ENCODE results near the gene RPL29. TPM values are rescaled to one million over a fixed set of nuclear protein-coding genes. Genes with fewer than 3 reads are reported as not detected.

RPL29 gene
- total and polyA plus RNA-seq, 2 of the 8 experiments (the other 6 are each of a cell fraction or from before 2014, with no cell fraction given) = 1,467 to 2,660 TPM

DNA sequence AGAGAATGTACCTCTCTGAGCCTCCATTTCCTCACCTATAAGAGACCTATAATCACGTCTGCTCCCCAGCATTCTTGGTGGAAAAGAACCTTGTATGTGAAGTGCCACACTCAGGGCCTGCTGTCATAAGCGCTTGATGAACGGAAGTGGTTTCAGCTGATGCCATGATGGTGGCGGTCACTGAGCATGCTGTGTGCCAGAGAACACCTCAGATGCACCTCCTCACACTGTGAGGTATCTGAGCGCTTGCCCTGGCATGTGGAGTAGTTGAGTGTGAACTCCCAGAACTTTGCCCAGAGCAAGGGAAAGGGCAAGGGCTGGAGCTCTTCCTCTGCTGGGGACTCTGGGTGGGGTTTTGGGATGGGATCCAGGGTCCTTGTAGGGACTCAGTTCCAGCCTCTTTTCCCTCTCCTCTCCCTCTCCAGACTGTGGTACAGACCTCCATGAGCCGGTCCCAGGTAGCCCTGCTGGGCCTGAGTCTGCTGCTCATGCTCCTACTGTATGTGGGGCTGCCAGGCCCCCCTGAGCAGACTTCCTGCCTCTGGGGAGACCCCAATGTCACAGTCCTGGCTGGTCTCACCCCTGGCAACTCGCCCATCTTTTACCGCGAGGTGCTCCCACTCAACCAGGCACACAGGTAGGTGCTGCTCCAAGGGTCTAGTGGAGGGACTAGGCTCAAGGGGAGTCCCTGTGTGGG lies 18.1 kb downstream of the RPL29 start:
- Histone ChIP-seq H2BK20ac (ENCODE audit: low read length) (no peak overlapping the region), H4K20me1 (replicated peaks in 1 of 2; ENCODE audit: control insufficient read depth in 1 of 2, insufficient read depth in 2 of 2, low read length in 2 of 2) (peaks cover 0 to 6% of the 10 kb centered on the region in 2 experiments), H3K9ac (replicated peaks in 1 of 4; ENCODE audit: extremely low read depth in 1 of 4, low read depth in 3 of 4, low read length in 3 of 4) (no peak overlapping the region)
- TF ChIP-seq SAP30 (IDR thresholded peaks at IDR 0.05; ENCODE audit: insufficient read depth, insufficient replicate concordance, low read length) = no peak
- no peak for TF ChIP-seq POLR2AphosphoS5 (IDR thresholded peaks at IDR 0.05; ENCODE audit: low read depth, low read length)
- TF ChIP-seq MAFK (IDR thresholded peaks at IDR 0.05; ENCODE audit: low read depth, low read length) = no peak
- TF ChIP-seq EP300 (IDR thresholded peaks at IDR 0.05; ENCODE audit: borderline replicate concordance in 1 of 2, low read depth in 2 of 2, low read length in 2 of 2) = no peak
- TF ChIP-seq TEAD4 (IDR thresholded peaks at IDR 0.05; ENCODE audit: low read depth, low read length) = no peak
- no peak for TF ChIP-seq BACH1 (IDR thresholded peaks at IDR 0.05; ENCODE audit: low read length)
- TF ChIP-seq BCL11A (IDR thresholded peaks at IDR 0.05; ENCODE audit: low read depth in 2 of 2, low read length in 2 of 2) = no peak
- no peak for TF ChIP-seq SP1 (IDR thresholded peaks at IDR 0.05; ENCODE audit: low read depth, low read length)
- no peak for TF ChIP-seq EZH2 (IDR thresholded peaks at IDR 0.05; ENCODE audit: low read depth, low read length, severe bottlenecking)
- no peak for TF ChIP-seq HDAC6 (IDR thresholded peaks at IDR 0.05; ENCODE audit: low read depth, low read length)
- TF ChIP-seq GABPA (IDR thresholded peaks at IDR 0.05; ENCODE audit: borderline replicate concordance, insufficient read depth, low read length) = no peak
- TF ChIP-seq SIN3A (conservative IDR thresholded peaks at IDR 0.05 in 1 of 2, IDR thresholded peaks at IDR 0.05 in 1 of 2; ENCODE audit: low read depth in 1 of 2, low read length in 2 of 2) = no peak

More for the DNA sequence above, 18.1 kb downstream of the RPL29 start:
- Histone ChIP-seq H3K36me3 (ENCODE audit: control insufficient read depth in 2 of 4, insufficient read depth in 4 of 4, low read length in 3 of 4) (no peaks in the 10 kb centered on the region), H3K27me3 (replicated peaks in 1 of 4; ENCODE audit: control insufficient read depth in 3 of 4, extremely low read depth in 1 of 4, insufficient read depth in 3 of 4, low read length in 3 of 4) (peaks cover 2 to 32% (median 24%) of the 10 kb centered on the region in 4 experiments; a peak in 6 of 7 replicates), H3K56ac (replicated peaks; ENCODE audit: insufficient read length, low read depth, low read length) (no peak overlapping the region), H3K14ac (ENCODE audit: insufficient read length) (no peak overlapping the region), H2AK5ac (ENCODE audit: low read depth, low read length) (no peak overlapping the region), H2AFZ (ENCODE audit: low read length) (no peak overlapping the region), H2BK15ac (ENCODE audit: low read length) (no peak overlapping the region), H2BK120ac (replicated peaks; ENCODE audit: low read depth, low read length) (no peak overlapping the region), H3K4me1 (replicated peaks in 1 of 4; ENCODE audit: control insufficient read depth in 3 of 4, insufficient read depth in 4 of 4, low read length in 3 of 4) (peaks cover 6 to 26% (median 19%) of the 10 kb centered on the region in 4 experiments), H3K23me2 (ENCODE audit: low read depth, low read length) (peaks cover 14% of the 10 kb centered on the region), H2BK12ac (ENCODE audit: low read depth, low read length) (no peak overlapping the region), H2BK5ac (ENCODE audit: low read depth, low read length) (no peak overlapping the region), H3K79me1 (ENCODE audit: low read depth, low read length) (peaks cover 10% of the 10 kb centered on the region), H3K27ac (ENCODE audit: low read depth, low read length) (no peak overlapping the region), H3K18ac (ENCODE audit: extremely low read depth, low read length) (no peak overlapping the region), H3K9me3 (ENCODE audit: insufficient read depth in 2 of 2, low read depth in 1 of 2, low read length in 1 of 2) (no peaks in the 10 kb centered on the region; a peak in 1 of 4 replicates), H3K23ac (ENCODE audit: insufficient read length) (no peak overlapping the region), H3K4ac (replicated peaks; ENCODE audit: insufficient read length, low read depth, low read length) (no peak overlapping the region), H4K8ac (ENCODE audit: extremely low read depth, insufficient read depth, low read length) (no peak overlapping the region), H4K91ac (replicated peaks; ENCODE audit: insufficient read length, low read length) (no peak overlapping the region), H3K79me2 (ENCODE audit: control insufficient read depth in 1 of 2, insufficient read depth in 2 of 2, low read length in 2 of 2) (no peaks in the 10 kb centered on the region), H3K4me3 (ENCODE audit: extremely low read depth in 1 of 4, insufficient read depth in 2 of 4, low read depth in 3 of 4, low read length in 4 of 4) (no peak overlapping the region), H3K4me2 (ENCODE audit: insufficient read depth in 1 of 2, low read depth in 2 of 2, low read length in 2 of 2) (no peak overlapping the region), H4K5ac (ENCODE audit: insufficient read length, low read depth, low read length) (no peak overlapping the region)
- no peak for FAIRE-seq
- POLR2A ChIA-PET (ENCODE audit: partially characterized antibody) = interaction anchor here (0.7 to 29.3 kb wide), 4 partner anchors 6 to 1664 kb away, joined by 3 to 923 read pairs (median 463); partner anchors contain the start of genes ABHD14A, ABHD14B, ACY1 and PCBP4
- 87% methylated on average over 9 of the region's 9 CpGs; no CpG with 5 or more reads in 1 of the 2 experiments for WGBS, 2 experiments (ENCODE audit: extremely low coverage in 1 of 2, insufficient coverage in 1 of 2, insufficient read length in 1 of 2, insufficient replicate concordance in 2 of 2, low coverage in 1 of 2, low lambda C conversion rate in 2 of 2, missing lambda C conversion rate in 1 of 2)
- CTCF ChIA-PET (ENCODE audit: partially characterized antibody) = interaction anchor here (1.0 to 2.6 kb wide), 5 partner anchors 20 to 75 kb away, joined by 3 to 12 read pairs (median 3); partner anchors contain the start of genes PARP3 and RRP9
- no peak for DNase-seq (ENCODE audit: low read depth in 1 of 2, low spot score in 2 of 2)
